Sigmoid colon (tissue), 4 donors: Measurements from ENCODE around the gene TMEM9.

Experiments
- CTCF ChIP-seq, 4 experiments: fragments of 450-650 bp in 3 of 4; fragments of 200-600 bp in 1 of 4; IDR thresholded peaks; one replicate each; pipeline ENCODE4 v1.5.1; 2016 to 2019; ENCODE audit warnings: antibody characterized with exemption in 4 of 4, mild to moderate bottlenecking in 3 of 4, moderate library complexity in 2 of 4
- POLR2A ChIP-seq, 2 donors: fragments of 450-650 bp; IDR thresholded peaks; one replicate each; pipeline ENCODE4 v1.6.1; 2016; ENCODE audit warnings: antibody characterized with exemption in 2 of 2, mild to moderate bottlenecking in 2 of 2, moderate library complexity in 2 of 2
- POLR2AphosphoS5 ChIP-seq, 4 donors: sonication (generic); formaldehyde crosslinking; IDR thresholded peaks; one replicate each; pipeline ENCODE4 v1.6.1; 2017; ENCODE audit warnings: antibody characterized with exemption in 4 of 4

- TF ChIP-seq POLR2A (IDR thresholded peaks at IDR 0.05) (no peak), CTCF (IDR thresholded peaks at IDR 0.05) (no peak), POLR2AphosphoS5 (IDR thresholded peaks at IDR 0.05) (no peak)
These were observed 39.8 kb upstream of the TMEM9 start for GRCh38 chr1:201194046-201194445.
